Stimulated activated effector memory CD8-positive, alpha-beta T cell treated with anti-CD3 and anti-CD28 coated beads, Interleukin-12 subunit alpha, Interleukin-12 subunit beta, amount 100 ng/mL, for 72 hours (primary cell): ENCODE measurements around the gene SYCP3.

Experiments
- ATAC-seq: fragments of 150-1000 bp; cut with Tn5 transposase; 2 replicates; pipeline ENCODE4 v1.10.0; 2021
- DNase-seq, 2 donors: peaks; one replicate each; pipeline ENCODE4 v3.0.0; 2021 to 2022; ENCODE audit warnings: low spot score in 2 of 2
- H3K27ac Mint-ChIP-seq: one replicate; pipeline ENCODE4 v1.8.0; 2022; ENCODE audit warnings: mild to moderate bottlenecking, mixed read lengths
- H3K36me3 Mint-ChIP-seq: one replicate; pipeline ENCODE4 v1.8.0; 2022; ENCODE audit warnings: mild to moderate bottlenecking, mixed read lengths
- H3K4me1 Mint-ChIP-seq: one replicate; pipeline ENCODE4 v1.8.0; 2022; ENCODE audit warnings: mixed read lengths
- H3K4me3 Mint-ChIP-seq: one replicate; pipeline ENCODE4 v1.8.0; 2022; ENCODE audit warnings: mild to moderate bottlenecking, mixed read lengths
- H3K9me3 Mint-ChIP-seq: one replicate; pipeline ENCODE4 v1.8.0; 2022; ENCODE audit warnings: mixed read lengths

The SYCP3 gene

GRCh38 chr12:101768781-101769180, 29.5 kb upstream of the SYCP3 start:
- H3K4me1 Mint-ChIP-seq: peaks cover 14% of the 10 kb centered on the region
- H3K27ac Mint-ChIP-seq: no peak overlapping the region
- peaks cover 98% of the 10 kb centered on the region for H3K36me3 Mint-ChIP-seq
- H3K9me3 Mint-ChIP-seq: no peaks in the 10 kb centered on the region
- no peak overlapping the region for H3K4me3 Mint-ChIP-seq
- ATAC-seq (no peak), DNase-seq (no peak)

DNA sequence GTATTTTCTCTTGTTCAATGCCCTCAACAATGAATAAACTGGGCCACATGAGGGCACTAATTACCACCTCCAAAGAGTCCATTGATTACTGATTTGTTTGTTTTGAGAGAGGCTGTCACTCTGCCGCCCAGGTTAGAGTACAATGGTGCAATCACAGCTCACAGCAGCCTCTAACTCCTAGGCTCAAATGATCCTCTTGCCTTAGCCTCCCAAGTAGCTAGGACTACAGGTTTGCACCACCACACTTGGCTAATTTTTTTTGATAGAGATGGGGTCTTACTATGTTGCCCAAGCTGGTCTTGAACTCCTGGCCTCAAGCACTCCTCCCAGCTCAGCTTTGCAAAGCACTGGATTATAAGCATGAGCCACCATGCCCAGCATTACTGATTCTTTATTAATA, 28.3 kb upstream of the SYCP3 start:
- peaks cover 7% of the 10 kb centered on the region for H3K4me1 Mint-ChIP-seq
- DNase-seq: no peak
- H3K9me3 Mint-ChIP-seq: no peaks in the 10 kb centered on the region
- H3K4me3 Mint-ChIP-seq: no peak overlapping the region
- H3K27ac Mint-ChIP-seq: no peak overlapping the region
- H3K36me3 Mint-ChIP-seq: peaks cover 100% of the 10 kb centered on the region
- ATAC-seq: no peak

- DNase-seq: no peak
- H3K9me3 Mint-ChIP-seq: no peaks in the 10 kb centered on the region
- H3K36me3 Mint-ChIP-seq: peaks cover 99% of the 10 kb centered on the region
- no peaks in the 10 kb centered on the region for H3K4me1 Mint-ChIP-seq
- peak overlapping the region; percentile 56 for H3K27ac Mint-ChIP-seq
- no peak overlapping the region for H3K4me3 Mint-ChIP-seq
- no peak for ATAC-seq
Measured at GRCh38 chr12:101764051-101764792, 25.0 kb upstream of the SYCP3 start.

GRCh38 chr12:101763246-101763931, 24.1 kb upstream of the SYCP3 start:
- ATAC-seq (no peak), DNase-seq (no peak)
- no peaks in the 10 kb centered on the region for H3K4me1 Mint-ChIP-seq
- no peak overlapping the region for H3K4me3 Mint-ChIP-seq
- H3K36me3 Mint-ChIP-seq: peaks cover 99% of the 10 kb centered on the region
- peak overlapping the region; percentile 56 for H3K27ac Mint-ChIP-seq
- no peaks in the 10 kb centered on the region for H3K9me3 Mint-ChIP-seq

DNA sequence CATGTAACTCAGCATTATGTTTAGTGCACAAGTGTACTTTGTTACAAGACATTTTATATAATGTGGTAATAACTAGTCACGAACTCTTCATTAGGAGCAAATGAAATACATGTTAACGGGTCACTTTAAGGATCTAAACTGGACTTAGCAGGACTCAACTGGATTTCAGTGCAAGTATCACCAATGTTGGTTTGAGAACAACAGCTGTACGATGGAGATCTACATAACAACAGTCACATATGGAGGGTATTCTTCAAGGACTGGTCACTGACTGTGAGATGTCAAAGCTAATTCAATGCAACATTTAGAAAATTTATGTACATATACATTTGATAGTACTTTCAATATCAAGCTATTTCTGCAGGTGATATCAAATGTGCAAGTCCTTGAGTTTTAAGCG, 22.5 kb upstream of the SYCP3 start:
- no peak overlapping the region for H3K4me3 Mint-ChIP-seq
- H3K4me1 Mint-ChIP-seq: no peaks in the 10 kb centered on the region
- H3K36me3 Mint-ChIP-seq: peaks cover 99% of the 10 kb centered on the region
- H3K9me3 Mint-ChIP-seq: no peaks in the 10 kb centered on the region
- DNase-seq (no peak), ATAC-seq (no peak)
- no peak overlapping the region for H3K27ac Mint-ChIP-seq

GRCh38 chr12:101761350-101761749, 22.1 kb upstream of the SYCP3 start:
- DNase-seq: no peak
- H3K36me3 Mint-ChIP-seq: peaks cover 99% of the 10 kb centered on the region

GRCh38 chr12:101759396-101760047, 20.3 kb upstream of the SYCP3 start:
- DNase-seq: peak in 1 of 2 donors; percentile 40
- H3K4me1 Mint-ChIP-seq: no peaks in the 10 kb centered on the region
- H3K9me3 Mint-ChIP-seq: no peaks in the 10 kb centered on the region
- no peak overlapping the region for H3K27ac Mint-ChIP-seq
- no peak overlapping the region for H3K4me3 Mint-ChIP-seq
- peak; percentile 37 for ATAC-seq
- peaks cover 99% of the 10 kb centered on the region for H3K36me3 Mint-ChIP-seq

More at GRCh38 chr12:101761350-101761749, 22.1 kb upstream of the SYCP3 start:
- H3K4me3 Mint-ChIP-seq: no peak overlapping the region
- no peak for ATAC-seq
- H3K4me1 Mint-ChIP-seq: no peaks in the 10 kb centered on the region
- H3K27ac Mint-ChIP-seq: no peak overlapping the region
- H3K9me3 Mint-ChIP-seq: no peaks in the 10 kb centered on the region

DNA sequence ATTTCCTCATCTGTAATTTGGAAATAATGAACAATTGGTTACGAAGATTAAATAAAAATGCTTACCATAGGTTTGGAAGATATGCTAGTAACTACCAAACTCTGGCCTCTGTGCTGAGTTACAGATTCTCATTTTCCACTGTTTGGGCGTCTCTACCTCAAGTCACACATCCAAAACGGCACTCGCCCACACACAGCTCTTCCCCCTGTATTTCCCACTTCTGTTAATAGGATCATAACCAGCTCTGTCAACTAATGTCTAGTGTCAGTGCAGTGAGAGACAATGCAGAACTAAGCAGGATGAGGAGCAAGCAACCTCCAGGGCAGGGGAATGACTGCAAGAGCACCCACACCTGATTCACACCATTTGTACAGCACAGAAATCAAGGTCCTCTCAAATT, 10.9 kb upstream of the SYCP3 start:
- no peak for ATAC-seq
- no peaks in the 10 kb centered on the region for H3K4me1 Mint-ChIP-seq
- no peak overlapping the region for H3K4me3 Mint-ChIP-seq
- no peaks in the 10 kb centered on the region for H3K9me3 Mint-ChIP-seq
- H3K36me3 Mint-ChIP-seq: peaks cover 98% of the 10 kb centered on the region
- H3K27ac Mint-ChIP-seq: peak overlapping the region; percentile 21
- DNase-seq: no peak

GRCh38 chr12:101749657-101750056, 10.4 kb upstream of the SYCP3 start:
- Mint-ChIP-seq H3K9me3 (no peaks in the 10 kb centered on the region), H3K36me3 (peaks cover 98% of the 10 kb centered on the region), H3K4me1 (no peaks in the 10 kb centered on the region), H3K27ac (no peak overlapping the region), H3K4me3 (no peak overlapping the region)
- ATAC-seq (no peak), DNase-seq (no peak)

DNA sequence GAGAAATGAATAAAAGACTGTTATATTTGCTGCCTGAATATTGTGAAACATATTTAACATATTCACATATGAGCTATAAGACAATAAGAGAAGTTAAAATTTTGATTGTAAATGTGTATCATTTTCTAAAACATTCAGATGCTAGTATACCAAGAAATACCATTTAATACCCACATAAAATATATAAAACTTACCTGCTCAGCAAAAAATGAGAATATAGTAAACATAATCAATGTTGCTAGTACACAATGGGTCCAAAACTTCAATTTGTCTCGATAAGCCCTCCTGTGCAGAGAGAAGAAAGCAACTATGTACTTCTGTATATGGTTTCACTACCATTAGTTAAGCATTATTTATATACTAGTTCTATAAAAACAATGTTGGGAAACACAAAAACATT, 9.6 kb upstream of the SYCP3 start:
- ATAC-seq (no peak), DNase-seq (no peak)
- Mint-ChIP-seq H3K4me1 (peaks cover 6% of the 10 kb centered on the region), H3K9me3 (no peaks in the 10 kb centered on the region), H3K27ac (no peak overlapping the region), H3K4me3 (no peak overlapping the region), H3K36me3 (peaks cover 98% of the 10 kb centered on the region)

DNA sequence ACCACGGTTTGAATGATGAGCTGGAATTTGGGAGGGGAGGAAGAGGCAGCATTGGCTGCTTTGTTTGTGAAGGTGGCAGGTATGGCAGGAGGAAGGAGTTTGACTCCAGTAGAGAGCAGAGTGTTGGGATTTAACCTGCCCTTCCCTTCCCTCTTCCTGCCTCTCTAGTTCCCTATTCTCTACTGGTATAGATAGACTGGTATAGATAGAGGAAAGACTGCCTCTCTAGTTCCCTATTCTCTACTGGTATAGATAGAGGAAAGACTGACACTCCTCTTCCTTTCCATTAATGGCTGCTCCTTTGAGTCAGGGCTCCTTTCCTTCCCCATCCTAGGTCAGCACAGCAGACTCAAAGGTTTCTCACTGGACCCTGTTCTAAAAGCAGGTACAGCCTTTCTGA, 8.4 kb upstream of the SYCP3 start:
- ATAC-seq (no peak), DNase-seq (no peak)
- Mint-ChIP-seq H3K36me3 (peaks cover 98% of the 10 kb centered on the region), H3K4me1 (peaks cover 16% of the 10 kb centered on the region), H3K27ac (no peak overlapping the region), H3K4me3 (no peak overlapping the region), H3K9me3 (no peaks in the 10 kb centered on the region)

- Mint-ChIP-seq H3K4me3 (no peak overlapping the region), H3K27ac (no peak overlapping the region), H3K4me1 (peaks cover 16% of the 10 kb centered on the region), H3K9me3 (no peaks in the 10 kb centered on the region), H3K36me3 (peaks cover 88% of the 10 kb centered on the region)
- DNase-seq (no peak), ATAC-seq (no peak)
Measured at GRCh38 chr12:101746661-101747060, 7.4 kb upstream of the SYCP3 start.

DNA sequence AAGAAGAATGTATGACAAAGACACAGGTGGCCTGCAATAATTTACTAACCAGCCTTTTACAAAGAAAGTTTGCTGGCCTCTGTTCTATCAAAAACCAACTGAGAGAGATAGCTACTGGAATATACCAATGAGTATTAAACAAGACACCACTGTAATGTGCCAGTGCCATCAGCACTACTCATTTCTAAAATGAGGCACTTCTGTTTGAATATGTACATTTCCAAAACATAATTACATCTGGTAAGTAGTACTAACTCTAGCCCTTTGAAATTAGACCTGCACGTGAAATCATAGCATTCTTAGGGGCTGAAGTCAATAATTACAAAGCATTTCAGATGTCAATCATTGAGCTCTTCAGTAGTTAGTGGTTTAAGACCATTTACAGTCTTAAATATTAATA, 6.9 kb upstream of the SYCP3 start:
- no peaks in the 10 kb centered on the region for H3K9me3 Mint-ChIP-seq
- peaks cover 84% of the 10 kb centered on the region for H3K36me3 Mint-ChIP-seq
- no peak overlapping the region for H3K4me3 Mint-ChIP-seq
- ATAC-seq (no peak), DNase-seq (no peak)
- H3K27ac Mint-ChIP-seq: no peak overlapping the region
- H3K4me1 Mint-ChIP-seq: peaks cover 16% of the 10 kb centered on the region

DNA sequence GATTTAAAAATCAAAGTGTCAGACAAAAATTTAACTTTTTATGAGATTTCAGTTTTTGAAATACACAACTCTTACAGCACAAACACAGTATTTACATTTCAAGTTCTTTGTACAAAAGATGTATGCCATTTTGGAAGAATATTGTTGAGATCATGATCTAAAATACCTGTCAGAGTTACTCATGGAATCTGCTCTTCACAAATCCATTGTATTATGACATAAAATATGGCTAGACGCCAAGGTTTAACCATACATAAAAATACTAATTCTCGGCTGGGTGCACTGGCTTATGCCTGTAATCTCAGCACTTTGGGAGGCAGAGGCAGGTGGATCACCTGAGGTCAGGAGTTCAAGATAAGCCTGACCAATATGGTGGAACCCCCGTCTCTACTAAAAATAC, 6.2 kb upstream of the SYCP3 start:
- Mint-ChIP-seq H3K9me3 (no peaks in the 10 kb centered on the region), H3K4me1 (peaks cover 16% of the 10 kb centered on the region), H3K27ac (no peak overlapping the region), H3K4me3 (no peak overlapping the region), H3K36me3 (peaks cover 76% of the 10 kb centered on the region)
- DNase-seq (no peak), ATAC-seq (no peak)

GRCh38 chr12:101743724-101744472, 4.6 kb upstream of the SYCP3 start:
- ATAC-seq (peak; percentile 92), DNase-seq (no peak)
- H3K4me3 Mint-ChIP-seq: no peak overlapping the region
- no peaks in the 10 kb centered on the region for H3K9me3 Mint-ChIP-seq
- H3K4me1 Mint-ChIP-seq: peaks cover 16% of the 10 kb centered on the region
- H3K27ac Mint-ChIP-seq: peak overlapping the region; percentile 88
- peaks cover 69% of the 10 kb centered on the region for H3K36me3 Mint-ChIP-seq
